GM19099 (cell line): ENCODE measurements around the gene ASPA.

Source experiments
- POLR2A ChIP-seq: IDR thresholded peaks from 3 replicates; pipeline ENCODE4 v1.6.1; 2011; ENCODE audit warnings: low read depth; ENCODE audit not compliant: insufficient read length; ENCODE audit errors: extremely low read depth

ASPA gene

DNA sequence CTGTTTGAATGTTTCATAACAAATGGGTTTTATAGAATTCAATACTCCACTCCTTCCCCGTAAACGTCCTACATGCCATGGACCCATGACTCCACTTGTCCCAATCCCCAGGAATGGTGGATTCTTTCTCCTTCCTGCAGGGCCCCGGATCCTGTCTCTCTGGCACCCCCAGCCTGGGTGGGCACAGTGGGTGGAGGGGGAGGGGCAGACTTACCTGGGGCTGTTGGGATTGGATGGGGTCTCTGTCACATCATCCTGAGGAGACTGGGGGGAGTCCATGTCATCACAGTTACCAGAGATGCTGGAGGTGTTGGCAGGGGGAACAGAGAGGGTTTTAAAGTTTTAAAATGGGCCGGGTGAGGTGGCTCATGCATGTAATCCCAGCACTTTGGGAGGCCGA lies 68.6 kb downstream of the ASPA start:
- no peak for TF ChIP-seq POLR2A

DNA sequence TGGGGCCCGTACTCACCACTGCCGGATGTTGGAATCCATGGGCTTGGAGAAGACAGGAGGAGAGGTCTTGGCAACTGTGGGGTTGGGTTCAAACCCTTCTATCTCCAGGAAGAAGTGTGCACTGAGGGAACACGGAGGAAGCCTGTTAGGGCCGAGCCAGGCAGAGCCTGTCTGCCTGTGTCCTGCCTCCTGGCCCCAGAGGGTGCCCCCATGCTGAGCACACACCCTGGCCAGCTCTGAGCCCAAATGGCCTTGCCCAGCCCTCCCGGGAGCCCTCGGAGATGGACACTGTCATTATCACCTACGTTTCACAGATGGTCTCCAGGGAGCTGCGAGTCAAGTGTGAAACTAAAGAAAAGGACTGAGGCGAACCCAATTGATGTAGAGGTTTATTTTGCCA lies 69.4 kb downstream of the ASPA start:
- TF ChIP-seq POLR2A, result no peak

DNA sequence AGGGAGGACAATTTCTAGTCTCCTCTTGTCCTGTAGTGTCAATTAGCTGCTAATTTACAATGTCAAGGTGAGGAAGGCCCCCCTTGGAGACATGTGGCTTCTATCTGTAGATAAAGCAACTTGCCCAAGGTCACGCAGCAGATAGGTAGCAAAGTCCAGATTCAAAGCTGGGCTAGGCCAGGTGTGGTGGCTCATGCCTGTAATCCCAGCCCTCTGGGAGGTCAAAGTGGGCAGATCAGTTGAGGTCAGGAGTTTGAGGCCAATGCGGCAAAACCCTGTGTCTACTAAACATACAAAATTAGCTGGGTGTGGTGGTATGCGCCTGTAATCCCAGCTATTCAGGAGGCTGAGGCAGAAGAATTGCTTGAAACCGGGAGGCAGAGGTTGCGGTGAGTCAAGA lies 70.7 kb downstream of the ASPA start:
- no peak for TF ChIP-seq POLR2A

DNA sequence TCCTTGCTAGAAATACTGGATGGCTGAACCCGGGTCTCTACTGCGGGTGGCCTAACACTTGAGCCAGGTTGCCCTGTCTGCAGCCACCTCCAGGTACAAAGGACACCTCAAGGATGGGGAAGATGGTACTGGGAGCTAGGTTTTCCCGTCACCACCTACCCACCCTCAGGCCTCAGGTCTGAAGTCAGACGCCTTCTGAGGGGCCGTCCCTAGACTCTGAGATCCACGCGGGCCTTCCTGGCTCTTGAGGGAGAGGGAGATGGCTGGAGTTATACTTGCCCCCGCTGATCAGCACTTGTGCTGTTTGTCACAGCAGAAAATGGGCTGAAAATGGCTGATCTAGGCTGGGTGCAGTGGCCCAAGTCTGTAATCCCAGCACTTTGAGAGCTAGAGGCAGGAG lies 71.2 kb downstream of the ASPA start:
- no peak for TF ChIP-seq POLR2A

DNA sequence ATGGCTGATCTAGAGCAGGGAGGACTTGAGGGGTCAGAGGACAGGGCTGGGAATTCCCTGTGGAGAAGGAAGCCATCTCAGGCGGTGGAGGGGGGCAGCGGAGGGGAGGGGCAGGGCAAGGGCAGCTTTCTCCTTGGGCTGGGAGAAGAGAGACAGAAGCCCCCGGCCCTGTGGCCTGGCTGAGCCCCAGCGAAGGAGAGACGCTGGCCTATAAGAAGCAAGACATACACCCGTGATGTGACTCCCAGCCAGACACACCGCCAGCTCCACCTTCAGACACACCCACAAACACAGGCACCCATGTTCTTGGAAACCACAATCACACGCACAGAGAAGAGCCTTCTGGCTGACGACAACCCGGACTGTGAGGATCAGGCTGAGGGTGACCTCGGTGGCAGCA lies 71.8 kb downstream of the ASPA start:
- no peak for TF ChIP-seq POLR2A

DNA sequence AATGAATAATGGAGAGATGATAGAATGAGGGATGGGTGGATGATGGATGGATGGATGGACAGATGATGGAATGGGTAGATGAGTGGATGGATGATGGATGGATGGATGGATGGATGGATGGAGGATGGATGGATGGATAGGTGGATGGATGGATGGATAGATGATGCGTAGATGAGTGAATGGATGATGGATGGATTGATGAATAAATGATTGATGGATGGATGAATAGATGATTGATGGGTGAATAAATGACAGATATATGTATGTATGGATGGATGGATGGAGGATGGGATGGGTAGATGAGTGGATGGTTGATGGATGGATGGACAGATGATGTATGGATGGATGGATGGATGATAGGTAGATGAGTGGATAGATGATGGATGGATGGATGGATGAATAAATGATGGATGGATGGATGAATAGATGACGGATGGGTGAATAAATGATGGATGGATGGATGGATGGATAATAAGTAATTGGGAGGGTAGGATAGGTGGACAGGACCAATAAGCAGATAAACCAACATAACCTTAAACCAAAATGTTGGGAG lies 73.9 kb downstream of the ASPA start:
- TF ChIP-seq POLR2A, result no peak

DNA sequence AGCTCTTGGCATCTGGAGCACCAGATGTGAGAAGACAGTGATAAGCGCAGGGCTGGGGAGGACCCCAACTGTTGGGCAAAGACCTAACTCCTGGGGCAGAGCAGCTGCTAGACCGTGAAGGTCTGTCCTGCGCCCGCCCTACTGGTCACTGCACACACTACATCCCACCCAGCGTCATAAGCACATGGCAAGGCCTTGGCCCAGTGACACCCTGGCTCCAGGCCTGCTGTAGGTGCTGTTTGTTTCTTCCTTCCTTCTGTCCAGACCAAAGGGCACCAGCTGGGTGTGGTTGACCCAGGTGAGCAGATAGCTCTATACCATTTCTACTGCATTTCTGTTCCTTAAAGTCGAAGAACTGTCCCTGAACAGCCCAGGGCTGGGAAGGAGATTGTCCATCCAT lies 75.4 kb downstream of the ASPA start:
- no peak for TF ChIP-seq POLR2A

DNA sequence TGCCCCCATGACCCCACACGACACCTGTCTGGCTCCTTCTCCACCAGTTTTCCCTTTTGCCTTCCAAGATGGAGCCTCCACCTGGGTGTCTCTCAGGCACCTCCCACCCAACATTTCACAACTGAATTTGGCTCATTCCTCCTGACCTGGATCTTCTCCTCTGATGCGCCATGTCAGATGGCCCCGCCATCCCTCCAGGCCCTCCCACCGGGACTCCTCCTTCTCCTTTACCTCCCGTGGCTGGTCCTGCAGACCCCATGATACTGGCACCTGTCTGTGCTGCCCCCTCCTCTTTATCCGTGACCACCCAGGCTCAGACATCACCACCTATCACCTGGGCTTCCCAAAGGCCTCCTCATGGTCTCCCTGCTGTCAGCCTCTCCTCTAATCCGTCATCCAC lies 77.1 kb downstream of the ASPA start:
- no peak for TF ChIP-seq POLR2A
